ENCODE measurements around the gene UNC13B.

DNA sequence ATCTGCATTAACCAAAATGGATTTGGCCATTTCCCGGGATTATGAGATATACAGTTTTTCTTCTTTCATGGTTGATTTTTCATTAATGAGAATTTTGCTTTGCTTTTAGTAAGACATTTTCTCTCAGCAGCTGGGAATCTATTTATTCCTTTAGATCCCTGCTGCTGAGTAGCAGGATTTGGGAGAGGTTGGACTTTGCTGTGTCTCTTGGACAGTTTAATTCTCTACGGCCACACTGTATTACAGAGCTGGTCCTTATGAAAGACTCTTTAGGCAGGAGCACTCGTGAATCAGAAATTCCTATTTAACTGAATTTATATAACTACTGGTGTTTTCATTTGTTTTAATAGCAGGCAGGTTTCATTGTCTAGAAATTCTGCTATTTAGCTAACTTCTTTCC is 1.6 kb downstream of the UNC13B start:
- TF ChIP-seq, protein P1, sequence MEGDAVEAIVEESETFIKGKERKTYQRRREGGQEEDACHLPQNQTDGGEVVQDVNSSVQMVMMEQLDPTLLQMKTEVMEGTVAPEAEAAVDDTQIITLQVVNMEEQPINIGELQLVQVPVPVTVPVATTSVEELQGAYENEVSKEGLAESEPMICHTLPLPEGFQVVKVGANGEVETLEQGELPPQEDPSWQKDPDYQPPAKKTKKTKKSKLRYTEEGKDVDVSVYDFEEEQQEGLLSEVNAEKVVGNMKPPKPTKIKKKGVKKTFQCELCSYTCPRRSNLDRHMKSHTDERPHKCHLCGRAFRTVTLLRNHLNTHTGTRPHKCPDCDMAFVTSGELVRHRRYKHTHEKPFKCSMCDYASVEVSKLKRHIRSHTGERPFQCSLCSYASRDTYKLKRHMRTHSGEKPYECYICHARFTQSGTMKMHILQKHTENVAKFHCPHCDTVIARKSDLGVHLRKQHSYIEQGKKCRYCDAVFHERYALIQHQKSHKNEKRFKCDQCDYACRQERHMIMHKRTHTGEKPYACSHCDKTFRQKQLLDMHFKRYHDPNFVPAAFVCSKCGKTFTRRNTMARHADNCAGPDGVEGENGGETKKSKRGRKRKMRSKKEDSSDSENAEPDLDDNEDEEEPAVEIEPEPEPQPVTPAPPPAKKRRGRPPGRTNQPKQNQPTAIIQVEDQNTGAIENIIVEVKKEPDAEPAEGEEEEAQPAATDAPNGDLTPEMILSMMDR (IDR thresholded peaks at IDR 0.05), result no peak
- TF ChIP-seq POLR2A (IDR thresholded peaks at IDR 0.05), result no peak
